GM23338 (cell line): ENCODE results near the gene DLK1.

Experiments used
- CREB1 ChIP-seq: fragments of 250-450 bp; sonication (Bioruptor Pico); IDR thresholded peaks from 2 replicates; pipeline ENCODE4 v1.5.0; 2020; ENCODE audit warnings: low read depth, mild to moderate bottlenecking, moderate library complexity
- EZH2 ChIP-seq: fragments of 200-600 bp; sonication (generic); IDR thresholded peaks from one replicate; pipeline ENCODE4 v1.8.0; 2017; ENCODE audit warnings: antibody characterized with exemption, mild to moderate bottlenecking, low read depth; ENCODE audit not compliant: unreplicated experiment
- EZH2phosphoT487 ChIP-seq: fragments of 200-600 bp; sonication (generic); IDR thresholded peaks from one replicate; pipeline ENCODE4 v1.8.1; 2018; ENCODE audit warnings: antibody characterized with exemption; ENCODE audit not compliant: unreplicated experiment
- JUNB ChIP-seq: IDR thresholded peaks from one replicate; pipeline ENCODE4 v1.6.1; 2016; ENCODE audit warnings: antibody characterized with exemption; ENCODE audit not compliant: unreplicated experiment
- POLR2AphosphoS5 ChIP-seq: IDR thresholded peaks from 2 replicates; pipeline ENCODE4 v1.6.1; 2016; ENCODE audit warnings: antibody characterized with exemption, low read depth
- REST ChIP-seq: IDR thresholded peaks from one replicate; pipeline ENCODE4 v1.6.1; 2018; ENCODE audit warnings: antibody characterized with exemption; ENCODE audit not compliant: unreplicated experiment
- ZNF331 ChIP-seq: fragments of 250-450 bp; sonication (Bioruptor Pico); IDR thresholded peaks from 2 replicates; pipeline ENCODE4 v1.5.0; 2020; ENCODE audit warnings: low read depth, mild to moderate bottlenecking, moderate library complexity
- TF ChIP-seq, protein P1 (sequence below), 2 experiments: fragments of 200-600 bp in 1 of 2; sonication (generic) in 1 of 2; conservative IDR thresholded peaks; 2 replicates each; pipeline versions ENCODE4 v1.5.1 to v1.6.1; 2016 to 2017; ENCODE audit warnings: antibody characterized with exemption in 2 of 2, low read depth in 2 of 2, mild to moderate bottlenecking in 2 of 2, moderate library complexity in 1 of 2

DNA sequence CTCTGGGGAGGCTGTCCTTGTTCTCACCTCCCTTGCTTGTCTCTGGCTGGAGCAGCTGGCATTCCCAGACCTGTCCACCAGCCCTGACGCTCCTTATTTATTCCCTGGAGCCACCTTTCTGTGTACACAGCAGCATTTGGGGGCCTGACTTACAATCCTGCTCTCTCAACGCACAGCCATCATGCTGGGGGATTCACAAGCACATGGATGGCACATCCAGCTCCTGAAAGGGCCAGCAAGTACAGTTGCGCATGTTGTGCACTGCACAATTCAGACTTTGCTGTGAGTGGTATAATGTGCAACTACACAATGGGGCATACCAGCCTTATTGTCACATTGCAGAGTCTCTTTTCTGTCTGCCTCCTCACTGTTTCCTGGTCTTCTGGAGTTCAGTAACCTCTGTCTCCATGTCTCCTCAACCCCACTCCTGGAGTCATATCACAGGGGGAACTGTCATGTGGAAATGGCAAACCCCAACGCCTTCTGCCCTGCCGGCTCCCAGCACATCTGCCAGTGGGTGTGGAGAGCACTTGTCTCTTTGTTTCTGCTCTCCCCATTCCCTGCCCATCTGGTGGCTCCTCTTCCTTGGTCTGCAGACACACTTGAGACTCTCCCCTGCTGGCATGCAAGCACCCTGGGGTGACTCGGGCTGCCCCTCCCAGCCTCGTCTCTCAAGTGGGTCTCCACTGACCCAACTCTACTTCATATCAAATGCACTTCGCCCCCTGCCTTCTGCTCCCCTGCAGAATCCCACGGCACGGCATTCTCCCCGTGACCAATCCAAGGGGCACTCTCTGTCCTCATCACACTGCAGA lies 58.0 kb downstream of the DLK1 start:
- TF ChIP-seq POLR2AphosphoS5 (no peak), JUNB (no peak), EZH2phosphoT487 (no peak), EZH2 (no peak), CREB1 (CRISPR knock-in tag) (no peak), ZNF331 (no peak), REST (no peak)
- TF ChIP-seq, protein P1, sequence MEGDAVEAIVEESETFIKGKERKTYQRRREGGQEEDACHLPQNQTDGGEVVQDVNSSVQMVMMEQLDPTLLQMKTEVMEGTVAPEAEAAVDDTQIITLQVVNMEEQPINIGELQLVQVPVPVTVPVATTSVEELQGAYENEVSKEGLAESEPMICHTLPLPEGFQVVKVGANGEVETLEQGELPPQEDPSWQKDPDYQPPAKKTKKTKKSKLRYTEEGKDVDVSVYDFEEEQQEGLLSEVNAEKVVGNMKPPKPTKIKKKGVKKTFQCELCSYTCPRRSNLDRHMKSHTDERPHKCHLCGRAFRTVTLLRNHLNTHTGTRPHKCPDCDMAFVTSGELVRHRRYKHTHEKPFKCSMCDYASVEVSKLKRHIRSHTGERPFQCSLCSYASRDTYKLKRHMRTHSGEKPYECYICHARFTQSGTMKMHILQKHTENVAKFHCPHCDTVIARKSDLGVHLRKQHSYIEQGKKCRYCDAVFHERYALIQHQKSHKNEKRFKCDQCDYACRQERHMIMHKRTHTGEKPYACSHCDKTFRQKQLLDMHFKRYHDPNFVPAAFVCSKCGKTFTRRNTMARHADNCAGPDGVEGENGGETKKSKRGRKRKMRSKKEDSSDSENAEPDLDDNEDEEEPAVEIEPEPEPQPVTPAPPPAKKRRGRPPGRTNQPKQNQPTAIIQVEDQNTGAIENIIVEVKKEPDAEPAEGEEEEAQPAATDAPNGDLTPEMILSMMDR (conservative IDR thresholded peaks at IDR 0.05; ENCODE audit: low read depth in 2 of 2): no peak
